T-cell (primary cell): ENCODE results near the gene RIMKLA. TPM values are rescaled to one million over a fixed set of nuclear protein-coding genes. Genes with fewer than 3 reads are reported as not detected.

Experiments
- ATAC-seq, 4 experiments: fragments of 200-7000 bp in 3 of 4; fragments of 150-1000 bp in 1 of 4; cut with Tn5 transposase; replicated peaks in 1 of 4; 1 replicate in 3 of 4; 2 replicates in 1 of 4; pipeline ENCODE4 v1.10.0; 2021; ENCODE audit warnings: moderate library complexity in 3 of 4, mild to moderate bottlenecking in 2 of 4, moderate number of reproducible peaks in 1 of 4
- CTCF ChIA-PET, 2 donors: fragments of 300-600 bp; sonication (Branson Sonifier 250); formaldehyde crosslinking; loops; one replicate each; lab custom pipeline; 2022; ENCODE audit warnings: antibody characterized with exemption in 2 of 2; lab: Charles Lee
- POLR2A ChIA-PET, 2 donors: fragments of 300-600 bp; sonication (Branson Sonifier 250); formaldehyde crosslinking; loops; one replicate each; lab custom pipeline; 2022; ENCODE audit warnings: antibody characterized with exemption in 2 of 2; lab: Charles Lee
- DNase-seq, 35 experiments: peaks; one replicate each; pipeline versions ENCODE4 v3.0.0 to v3.0.0-alpha.2; 2013 to 2023
- H3K27ac ChIP-seq: one replicate; pipeline ENCODE4 v1.5.1; 2013; ENCODE audit warnings: low read length
- H3K27me3 ChIP-seq, 2 experiments: replicated peaks in 1 of 2; 1 replicate in 1 of 2; 2 replicates in 1 of 2; pipeline versions ENCODE4 v1.6.1 to v1.7.0; 2013; ENCODE audit warnings: low read length in 1 of 2, mixed read lengths in 1 of 2; ENCODE audit not compliant: control insufficient read depth in 2 of 2, insufficient read depth in 2 of 2; ENCODE audit errors: extremely low read depth in 1 of 2
- H3K36me3 ChIP-seq, 2 donors: 1 replicate in 1 of 2; 2 replicates in 1 of 2; pipeline versions ENCODE4 v1.6.1 to v1.7.0; 2013; ENCODE audit warnings: low read length in 1 of 2; ENCODE audit not compliant: control insufficient read depth in 2 of 2, insufficient read depth in 1 of 2; ENCODE audit errors: extremely low read depth in 1 of 2
- H3K4me1 ChIP-seq, 2 experiments: 1 replicate in 1 of 2; 2 replicates in 1 of 2; pipeline versions ENCODE4 v1.6.1 to v1.7.0; 2013; ENCODE audit warnings: low read length in 2 of 2, mixed read lengths in 1 of 2; ENCODE audit not compliant: insufficient read depth in 2 of 2, control insufficient read depth in 1 of 2; ENCODE audit errors: extremely low read depth in 1 of 2
- H3K4me3 ChIP-seq, 2 donors: 1 replicate in 1 of 2; 2 replicates in 1 of 2; pipeline versions ENCODE4 v1.5.1 to v1.7.0; 2013; ENCODE audit warnings: mild to moderate bottlenecking in 2 of 2, low read length in 1 of 2, moderate library complexity in 1 of 2; ENCODE audit not compliant: control insufficient read depth in 1 of 2; ENCODE audit errors: extremely low read depth in 1 of 2
- H3K9me3 ChIP-seq: 2 replicates; pipeline ENCODE4 v1.7.0; 2013
- H3K27ac Mint-ChIP-seq, 2 donors: one replicate each; pipeline ENCODE4 v1.8.0; 2020 to 2021; ENCODE audit warnings: mild to moderate bottlenecking in 2 of 2, mixed read lengths in 2 of 2
- H3K27me3 Mint-ChIP-seq, 2 donors: one replicate each; pipeline ENCODE4 v1.8.0; 2021 to 2022; ENCODE audit warnings: mixed read lengths in 2 of 2
- H3K36me3 Mint-ChIP-seq: one replicate; pipeline ENCODE4 v1.8.0; 2021; ENCODE audit warnings: mixed read lengths
- H3K4me1 Mint-ChIP-seq, 3 donors: one replicate each; pipeline ENCODE4 v1.8.0; 2020 to 2022; ENCODE audit warnings: mixed read lengths in 3 of 3, mild to moderate bottlenecking in 1 of 3
- H3K4me3 Mint-ChIP-seq, 3 donors: one replicate each; pipeline ENCODE4 v1.8.0; 2020 to 2022; ENCODE audit warnings: mild to moderate bottlenecking in 3 of 3, mixed read lengths in 3 of 3, moderate library complexity in 3 of 3
- H3K9me3 Mint-ChIP-seq, 3 donors: one replicate each; pipeline ENCODE4 v1.8.0; 2020 to 2022; ENCODE audit warnings: mixed read lengths in 3 of 3
- WGBS: methylation state at CpG from one replicate; pipeline ENCODE4 v1.1.5; 2013; ENCODE audit warnings: missing lambda C conversion rate; ENCODE audit not compliant: insufficient coverage; 5-methylcytosine and 5-hydroxymethylcytosine counted together
- total RNA-seq, 35 experiments: library from RNA in 6 of 35; stranded (reverse) in 6 of 35; fragments of 120-200 nt in 1 of 35; gene quantifications; one replicate each; pipeline versions ENCODE4 v1.2.1 to v1.2.4 and lab custom pipeline; 2013 to 2026

RIMKLA gene
- total RNA-seq, 5 donors from 2014 or later (not counting 1 experiment from before 2014, with no cell fraction given), result 0.06 to 0.35 (median 0.15) TPM; not detected in 1

GRCh38 chr1:42422737-42423136 is 42.1 kb downstream of the RIMKLA start:
- Mint-ChIP-seq H3K4me3 (no peak overlapping the region), H3K27ac (no peak overlapping the region), H3K4me1 (no peaks in the 10 kb centered on the region), H3K36me3 (no peaks in the 10 kb centered on the region), H3K27me3 (peaks cover 12 to 13% of the 10 kb centered on the region in 2 donors), H3K9me3 (no peaks in the 10 kb centered on the region)
- Histone ChIP-seq H3K9me3 (no peaks in the 10 kb centered on the region), H3K4me3 (no peak overlapping the region), H3K4me1 (no peaks in the 10 kb centered on the region), H3K36me3 (no peaks in the 10 kb centered on the region), H3K27me3 (peaks cover 0 to 12% of the 10 kb centered on the region in 2 experiments), H3K27ac (no peak overlapping the region)
- ATAC-seq, result no peak
- no peak for DNase-seq
- POLR2A ChIA-PET, result no interaction called here
- WGBS, result 87% methylated on average over 9 of the region's 9 CpGs
- CTCF ChIA-PET, result no interaction called here

DNA sequence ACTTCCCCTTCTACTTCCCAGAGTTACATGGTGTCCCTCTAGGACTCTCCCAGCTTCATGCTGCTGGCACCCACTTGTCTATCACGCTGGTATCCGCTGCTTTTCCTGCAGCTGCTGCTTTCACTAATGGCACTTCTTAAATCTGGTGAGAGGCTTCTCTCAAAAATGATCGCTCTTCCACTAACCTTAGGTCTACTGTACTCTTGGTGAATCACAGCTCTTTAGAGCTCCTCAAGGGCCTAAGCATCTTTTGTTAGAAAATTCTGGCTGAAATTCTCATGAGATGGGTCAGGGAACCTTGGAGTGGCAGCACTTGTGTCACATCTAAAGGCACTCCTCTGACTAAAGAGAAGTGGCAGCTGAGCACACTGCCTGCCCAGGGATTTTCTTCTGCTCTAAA is 43.1 kb downstream of the RIMKLA start:
- H3K4me1 ChIP-seq, result no peaks in the 10 kb centered on the region
- no peak overlapping the region for H3K4me3 ChIP-seq
- WGBS, result 89% methylated on average over 3 of the region's 3 CpGs
- H3K4me3 Mint-ChIP-seq, result no peak overlapping the region
- no peaks in the 10 kb centered on the region for H3K36me3 ChIP-seq
- POLR2A ChIA-PET, result no interaction called here
- H3K4me1 Mint-ChIP-seq, result no peaks in the 10 kb centered on the region
- H3K9me3 Mint-ChIP-seq, result no peaks in the 10 kb centered on the region
- peaks cover 0 to 12% of the 10 kb centered on the region in 2 experiments for H3K27me3 ChIP-seq
- ATAC-seq (no peak), DNase-seq (no peak)
- H3K27me3 Mint-ChIP-seq, result peaks cover 12 to 13% of the 10 kb centered on the region in 2 donors
- H3K27ac ChIP-seq, result no peak overlapping the region
- H3K27ac Mint-ChIP-seq, result no peak overlapping the region
- H3K9me3 ChIP-seq, result no peaks in the 10 kb centered on the region
- no peaks in the 10 kb centered on the region for H3K36me3 Mint-ChIP-seq
- CTCF ChIA-PET, result no interaction called here

DNA sequence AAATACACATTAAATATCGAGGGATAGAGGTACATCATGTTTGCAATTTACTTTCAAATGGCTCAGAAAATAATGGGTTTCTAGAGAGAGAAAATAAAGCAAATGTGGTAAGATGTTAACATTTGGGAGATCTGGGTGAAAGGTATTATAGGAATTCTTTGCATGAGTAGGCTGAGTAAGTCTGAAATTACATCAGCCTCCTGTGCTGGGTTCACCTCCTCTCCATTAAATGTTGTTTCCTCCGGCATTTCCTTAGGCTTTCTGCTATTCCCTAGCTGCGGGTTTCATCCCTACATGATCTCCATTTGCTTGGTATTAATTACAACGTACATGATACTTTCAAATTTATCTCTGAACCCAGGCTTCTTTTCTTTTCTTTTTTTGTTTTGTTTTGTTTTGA is 43.6 kb downstream of the RIMKLA start:
- CTCF ChIA-PET, result no interaction called here
- WGBS, result 100% methylated on average over 3 of the region's 4 CpGs

DNA sequence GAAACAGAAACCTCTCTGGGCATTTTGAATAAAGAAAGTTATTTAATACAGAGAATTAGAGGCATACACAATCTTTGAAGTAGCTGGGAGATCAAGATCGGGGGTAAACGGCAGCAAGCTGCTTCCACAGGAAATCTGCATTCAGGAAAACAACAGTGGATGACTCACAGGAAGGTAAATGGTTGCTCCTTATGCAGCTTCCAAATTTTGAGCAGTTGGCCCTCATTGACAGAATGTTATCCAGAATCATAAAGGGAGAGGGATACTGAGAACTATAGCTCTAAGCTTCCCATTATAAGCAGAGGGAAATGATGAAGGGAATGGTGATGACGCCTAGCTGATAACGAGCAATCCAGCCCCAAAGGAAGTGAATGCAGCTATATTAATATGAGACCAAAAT is 46.6 kb downstream of the RIMKLA start:
- POLR2A ChIA-PET, result no interaction called here
- WGBS, result 60% methylated on average over 2 of the region's 4 CpGs
- no peak overlapping the region for H3K27ac ChIP-seq

More for the DNA sequence above, 43.6 kb downstream of the RIMKLA start:
- no peaks in the 10 kb centered on the region for H3K36me3 ChIP-seq
- H3K4me1 ChIP-seq, result no peaks in the 10 kb centered on the region
- H3K4me1 Mint-ChIP-seq, result no peaks in the 10 kb centered on the region
- no peaks in the 10 kb centered on the region for H3K9me3 Mint-ChIP-seq
- no peak overlapping the region for H3K27ac Mint-ChIP-seq
- H3K9me3 ChIP-seq, result no peaks in the 10 kb centered on the region
- no peak overlapping the region for H3K4me3 ChIP-seq
- ATAC-seq (no peak), DNase-seq (no peak)
- H3K27me3 Mint-ChIP-seq, result peaks cover 12 to 13% of the 10 kb centered on the region in 2 donors
- H3K27me3 ChIP-seq, result peaks cover 0 to 12% of the 10 kb centered on the region in 2 experiments
- no peak overlapping the region for H3K27ac ChIP-seq
- no peaks in the 10 kb centered on the region for H3K36me3 Mint-ChIP-seq
- H3K4me3 Mint-ChIP-seq, result no peak overlapping the region
- POLR2A ChIA-PET, result no interaction called here

GRCh38 chr1:42429603-42430002 is 49.0 kb downstream of the RIMKLA start:
- peaks cover 4 to 6% of the 10 kb centered on the region in 2 donors for H3K27me3 Mint-ChIP-seq
- no peaks in the 10 kb centered on the region for H3K9me3 Mint-ChIP-seq
- no peaks in the 10 kb centered on the region for H3K36me3 Mint-ChIP-seq
- ChIA-PET POLR2A (no interaction called here), CTCF (no interaction called here)
- 100% methylated on average over 1 of the region's 1 CpG for WGBS
- DNase-seq (no peak), ATAC-seq (no peak)
- Histone ChIP-seq H3K27ac (no peak overlapping the region), H3K9me3 (no peaks in the 10 kb centered on the region), H3K27me3 (no peaks in the 10 kb centered on the region), H3K4me3 (no peak overlapping the region), H3K36me3 (no peaks in the 10 kb centered on the region), H3K4me1 (no peaks in the 10 kb centered on the region)
- no peak overlapping the region for H3K4me3 Mint-ChIP-seq
- H3K27ac Mint-ChIP-seq, result no peak overlapping the region
- H3K4me1 Mint-ChIP-seq, result no peaks in the 10 kb centered on the region

More for the DNA sequence above, 46.6 kb downstream of the RIMKLA start:
- Mint-ChIP-seq H3K4me3 (no peak overlapping the region), H3K27me3 (peaks cover 6 to 10% of the 10 kb centered on the region in 2 donors), H3K9me3 (no peaks in the 10 kb centered on the region), H3K4me1 (no peaks in the 10 kb centered on the region), H3K36me3 (no peaks in the 10 kb centered on the region), H3K27ac (no peak overlapping the region)
- no peak for DNase-seq
- no peaks in the 10 kb centered on the region for H3K9me3 ChIP-seq
- no peak overlapping the region for H3K4me3 ChIP-seq
- no peaks in the 10 kb centered on the region for H3K36me3 ChIP-seq
- CTCF ChIA-PET, result no interaction called here
- H3K4me1 ChIP-seq, result no peaks in the 10 kb centered on the region
- H3K27me3 ChIP-seq, result peaks cover 0 to 3% of the 10 kb centered on the region in 2 experiments
- ATAC-seq, result no peak

DNA sequence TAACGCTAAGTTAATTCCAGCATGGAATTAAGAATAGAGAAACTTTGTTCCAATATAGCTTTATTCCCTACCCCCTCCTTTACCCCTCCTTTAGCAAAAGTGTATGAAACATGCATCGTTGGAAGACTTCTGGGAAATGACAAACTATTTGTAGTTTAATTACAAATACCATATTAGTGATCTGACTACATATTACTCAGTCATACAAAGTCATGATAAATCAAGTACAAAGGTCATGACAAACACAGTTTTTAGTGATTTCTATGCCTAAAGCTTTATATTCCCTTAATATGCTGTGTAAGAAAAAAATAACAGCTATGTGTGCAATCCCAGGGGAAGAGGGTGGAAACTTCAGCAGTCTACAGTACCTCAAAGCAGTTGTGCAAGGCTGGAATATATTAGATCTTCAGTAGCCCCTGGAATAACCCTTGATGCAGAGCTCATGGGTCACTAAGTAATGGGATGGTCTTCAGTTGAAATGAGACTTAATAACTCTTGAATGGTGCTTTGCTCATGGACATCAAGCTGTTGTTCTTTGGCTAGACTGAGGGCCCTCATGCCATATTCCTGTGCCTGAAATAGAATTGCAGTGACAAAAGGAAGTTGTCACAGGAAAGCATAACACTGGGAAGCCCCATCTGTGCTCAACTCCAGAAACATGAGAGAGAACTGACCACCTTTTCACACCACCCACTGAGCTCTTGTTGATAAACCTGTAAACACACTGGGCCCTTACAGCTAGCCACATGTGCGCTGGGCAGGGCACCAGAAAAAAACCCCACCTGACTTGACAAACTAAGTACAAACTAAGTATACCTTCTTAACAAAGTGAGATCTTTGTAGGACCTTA is 49.9 kb downstream of the RIMKLA start:
- Histone ChIP-seq H3K9me3 (no peaks in the 10 kb centered on the region), H3K36me3 (no peaks in the 10 kb centered on the region), H3K4me1 (no peaks in the 10 kb centered on the region), H3K4me3 (no peak overlapping the region), H3K27me3 (no peaks in the 10 kb centered on the region), H3K27ac (no peak overlapping the region)
- no peak for DNase-seq
- peaks cover 4% of the 10 kb centered on the region for H3K36me3 Mint-ChIP-seq
- H3K4me1 Mint-ChIP-seq, result no peaks in the 10 kb centered on the region
- H3K9me3 Mint-ChIP-seq, result no peaks in the 10 kb centered on the region
- H3K27ac Mint-ChIP-seq, result no peak overlapping the region
- 67% methylated on average over 1 of the region's 3 CpGs for WGBS
- H3K4me3 Mint-ChIP-seq, result no peak overlapping the region
- H3K27me3 Mint-ChIP-seq, result peaks cover 0 to under 1% of the 10 kb centered on the region in 2 donors
- ATAC-seq, result no peak
- ChIA-PET CTCF (no interaction called here), POLR2A (no interaction called here)
